Eye (tissue), 1 donor: ENCODE results near the gene RABL6.
"Not testable (repeated sequence)": the region's sequence is repeated elsewhere in the genome, so short reads cannot be mapped to it uniquely, and the experiment has no call there.

Experiments
- DNase-seq: peaks from one replicate; pipeline ENCODE4 v3.0.0-alpha.2; 2015

The RABL6 gene

DNA sequence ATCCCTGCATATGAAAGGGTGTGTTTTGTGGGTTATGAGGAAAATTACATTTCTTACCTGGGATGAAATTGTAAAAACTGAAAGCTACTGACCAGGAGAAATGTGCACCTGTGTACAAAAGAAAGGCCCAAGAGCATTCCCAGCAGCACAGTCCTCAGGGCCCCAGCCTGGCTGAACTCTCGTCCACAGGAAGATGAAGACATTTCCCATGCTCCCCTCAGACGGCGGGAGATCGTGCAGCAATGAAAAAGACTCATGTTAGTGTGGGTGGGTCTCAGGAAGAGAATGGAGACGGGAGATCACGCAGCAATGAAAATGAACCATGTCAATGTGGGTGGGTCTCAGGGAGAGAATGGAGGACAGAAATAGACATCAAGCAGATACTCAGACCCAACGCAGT, 30.8 kb upstream of the RABL6 start:
- DNase-seq, result no peak

DNA sequence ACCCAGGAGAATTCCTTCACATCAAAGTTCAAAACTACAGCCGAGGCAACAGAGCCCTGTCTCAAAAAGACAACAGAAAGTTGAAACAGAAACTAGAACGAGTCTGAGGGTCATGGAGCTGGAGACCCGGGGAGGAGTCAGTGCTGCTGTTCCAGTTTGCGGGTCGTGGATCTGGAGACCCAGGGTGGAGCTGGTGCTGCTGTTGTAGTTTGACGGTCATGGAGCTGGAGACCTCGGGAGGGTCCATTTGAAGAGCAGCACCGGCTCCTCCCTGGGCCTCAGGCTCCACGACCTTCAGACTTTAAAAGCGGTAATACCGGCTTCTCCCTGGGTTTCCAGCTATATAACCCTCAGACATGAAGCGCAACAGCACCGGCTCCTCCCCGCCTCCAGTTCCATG, 30.4 kb upstream of the RABL6 start:
- no peak for DNase-seq

GRCh38 chr9:136779808-136780207, 27.9 kb upstream of the RABL6 start:
- DNase-seq, result no peak

- DNase-seq, result no peak
These were observed 25.3 kb upstream of the RABL6 start for GRCh38 chr9:136782452-136782851.

DNA sequence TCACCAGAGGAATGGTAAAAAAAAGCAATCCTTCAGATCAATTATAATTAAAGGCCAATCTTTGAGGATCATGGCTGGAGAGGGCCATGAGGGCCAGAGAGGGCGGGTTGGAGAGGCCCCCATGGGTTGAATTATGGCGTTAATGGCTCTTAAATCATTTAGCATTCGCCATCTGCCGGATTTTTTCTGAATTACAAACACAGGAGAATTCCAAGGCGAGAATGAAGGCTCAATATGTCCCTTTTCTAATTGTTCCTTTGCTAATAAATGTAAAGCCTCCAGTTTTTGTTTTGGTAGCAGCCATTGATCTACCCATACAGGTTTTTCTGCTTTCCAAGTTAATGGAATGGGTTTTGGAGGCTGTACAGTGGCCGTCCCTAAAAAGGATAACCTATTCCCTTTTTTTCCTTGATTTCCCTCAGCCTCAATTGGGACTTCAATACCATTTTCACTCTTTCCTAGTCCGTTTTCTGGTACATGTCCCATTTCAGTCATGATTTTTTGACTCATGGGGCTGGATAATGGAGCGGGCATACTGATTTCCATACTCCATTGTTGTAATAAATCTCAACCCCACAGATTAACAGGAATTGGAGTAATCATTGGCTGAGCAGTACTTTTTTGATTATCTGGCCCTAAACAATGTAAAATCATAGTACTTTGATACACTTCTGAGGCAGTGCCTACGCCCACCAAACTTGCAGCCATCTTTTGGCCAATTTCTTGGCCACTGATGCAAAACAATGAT, 23.3 kb upstream of the RABL6 start:
- DNase-seq, result peak; percentile 51

DNA sequence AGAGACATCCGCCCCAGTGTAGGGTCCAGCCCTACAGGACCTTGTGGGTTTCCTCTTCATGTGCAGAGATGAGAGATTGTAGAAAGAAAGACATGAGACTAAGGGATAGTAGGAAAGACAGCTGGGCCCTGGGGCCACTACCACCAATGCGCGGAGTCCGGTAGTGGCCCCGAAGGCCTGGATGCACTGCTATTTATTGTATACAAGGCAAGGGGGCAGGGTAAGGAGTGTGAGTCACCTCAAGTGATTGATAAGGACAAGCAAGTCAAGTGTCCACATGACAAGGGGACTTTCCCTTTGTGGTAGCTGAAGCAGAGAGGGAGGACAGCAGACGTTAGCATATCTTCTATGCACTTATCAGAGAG, 22.8 kb upstream of the RABL6 start:
- DNase-seq, result no peak

DNA sequence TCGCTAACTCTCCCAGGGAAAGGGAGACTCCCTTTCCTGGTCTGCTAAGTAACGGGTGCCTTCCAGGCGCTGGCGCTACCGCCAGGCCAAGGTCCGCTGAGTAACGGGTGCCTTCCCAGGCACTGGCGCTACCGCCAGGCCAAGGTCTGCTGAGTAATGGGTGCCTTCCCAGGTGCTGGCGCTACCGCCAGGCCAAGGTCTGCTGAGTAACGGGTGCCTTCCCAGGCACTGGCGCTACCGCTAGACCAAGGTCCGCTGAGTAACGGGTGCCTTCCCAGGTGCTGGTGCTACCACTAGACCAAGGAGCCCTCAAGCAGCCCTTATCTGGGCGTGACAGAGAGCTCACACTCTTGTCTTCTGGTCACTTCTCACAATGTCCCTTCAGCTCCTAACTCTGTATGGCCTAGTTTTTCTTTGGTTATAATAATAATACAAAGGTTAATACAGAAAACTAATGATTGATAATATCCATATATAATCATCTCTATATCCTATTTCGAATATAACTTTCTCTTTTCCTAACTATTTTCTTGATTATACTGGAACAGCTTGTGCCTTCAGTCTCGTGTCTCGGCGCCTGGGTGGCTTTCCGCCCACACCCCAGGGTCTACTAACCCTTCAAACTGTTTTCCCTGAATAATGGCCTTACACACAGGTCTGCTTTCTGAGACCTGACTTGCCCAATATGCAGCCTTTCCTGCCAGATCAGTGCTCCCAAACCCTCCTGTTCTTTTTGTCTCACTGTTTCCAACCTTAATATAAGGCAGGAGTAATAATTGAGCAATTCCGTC, 22.0 kb upstream of the RABL6 start:
- DNase-seq, result not testable (repeated sequence)

DNA sequence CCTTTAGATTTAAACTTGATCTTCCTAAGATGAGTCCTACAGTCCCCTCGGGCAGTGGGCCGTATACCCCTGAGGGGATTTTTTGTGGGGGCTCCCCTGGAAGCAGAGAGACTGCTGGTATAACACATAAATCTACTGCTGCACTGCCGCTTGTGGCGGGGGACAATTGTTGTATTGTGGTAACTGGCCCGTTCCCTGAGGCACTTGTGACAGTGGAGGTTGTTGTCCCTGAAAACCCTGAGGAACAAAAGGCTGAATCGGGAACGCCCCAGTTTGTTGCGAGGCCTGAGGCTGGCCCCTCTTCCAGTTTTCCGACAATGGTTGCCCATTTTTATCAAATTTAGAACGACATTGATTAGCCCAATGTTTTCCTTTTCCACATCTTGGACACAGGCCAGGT, 21.3 kb upstream of the RABL6 start:
- no peak for DNase-seq

DNA sequence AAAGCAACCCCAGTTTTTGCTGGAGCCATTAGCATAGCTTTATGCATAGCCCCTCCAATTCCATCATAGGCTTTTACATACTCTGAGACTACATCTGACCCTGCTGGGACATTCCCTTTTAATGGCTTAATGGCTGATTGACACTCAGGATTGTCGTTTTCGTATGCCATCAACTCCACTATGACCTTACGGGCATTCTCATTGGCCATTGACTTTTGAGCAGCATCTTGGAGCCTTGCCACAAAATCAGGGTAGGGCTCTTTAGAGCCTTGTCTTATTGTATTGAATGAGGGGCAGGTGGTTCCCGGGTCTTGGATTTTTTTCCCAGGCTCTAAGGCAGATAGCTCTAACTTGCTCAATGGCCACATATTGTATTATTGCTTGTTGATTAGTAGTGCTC, 20.8 kb upstream of the RABL6 start:
- DNase-seq, result not testable (repeated sequence)

GRCh38 chr9:136787690-136788400, 19.9 kb upstream of the RABL6 start:
- DNase-seq, result peak; percentile 94

DNA sequence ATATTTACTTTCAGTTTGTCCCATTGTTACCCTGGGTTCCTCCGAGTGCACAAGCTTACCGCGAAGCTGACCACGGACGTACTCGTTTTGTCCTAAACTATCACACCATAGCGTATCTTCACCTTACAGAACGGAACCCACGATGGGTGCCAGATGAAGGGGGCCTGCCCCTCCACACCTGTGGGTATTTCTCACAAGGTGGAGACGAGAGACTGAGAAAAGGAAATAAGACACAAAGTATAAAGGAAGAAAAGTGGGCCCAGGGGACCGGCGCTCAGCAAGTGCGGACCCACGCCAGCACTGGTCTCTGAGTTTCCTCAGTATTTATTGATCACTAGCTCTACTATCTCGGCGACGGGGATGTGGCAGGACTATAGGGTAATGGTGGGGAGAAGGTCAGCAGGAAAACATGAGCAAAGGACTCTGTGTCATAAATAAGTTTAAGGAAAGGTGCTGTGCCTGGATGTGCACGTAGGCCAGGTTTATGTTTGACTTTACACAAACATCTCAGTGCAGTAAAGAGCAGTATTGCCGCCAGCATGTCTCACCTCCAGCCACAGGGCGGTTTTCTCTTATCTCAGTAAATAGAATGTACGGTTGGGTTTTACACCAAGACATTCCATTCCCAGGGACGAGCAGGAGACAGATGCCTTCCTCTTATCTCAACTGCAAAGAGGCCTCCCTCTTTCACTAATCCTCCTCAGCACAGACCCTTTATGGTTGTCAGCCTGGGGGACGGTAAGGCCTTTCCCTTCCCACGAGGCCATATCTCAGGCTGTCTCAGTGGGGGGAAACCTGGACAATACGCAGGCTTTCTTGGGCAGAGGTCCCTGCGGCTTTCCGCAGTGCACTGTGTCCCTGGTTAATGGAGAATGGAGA, 18.9 kb upstream of the RABL6 start:
- DNase-seq, result not testable (repeated sequence)

DNA sequence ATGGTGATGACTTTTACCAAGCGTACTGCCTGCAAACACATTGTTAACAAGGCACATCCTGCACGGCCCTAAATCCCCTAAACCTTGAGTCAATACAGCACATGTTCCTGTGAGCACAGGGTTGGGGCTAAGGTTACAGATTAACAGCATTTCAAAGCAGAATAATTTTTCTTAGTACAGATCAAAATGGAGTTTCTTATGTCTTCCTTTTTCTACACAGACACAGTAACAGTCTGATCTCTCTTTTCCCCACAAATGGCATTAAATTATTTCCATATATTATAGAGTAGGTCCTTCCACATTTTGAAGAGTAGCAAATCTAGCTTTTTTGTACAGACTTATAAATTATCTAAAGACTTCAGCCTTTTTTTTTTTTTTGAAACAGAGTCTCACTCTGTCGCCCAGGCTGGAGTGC, 18.2 kb upstream of the RABL6 start:
- DNase-seq, result no peak

- peak; percentile 100 for DNase-seq
These were observed 16.9 kb upstream of the RABL6 start, which contains the start of gene TMEM141 for GRCh38 chr9:136790640-136791515. Gene TMEM141 (plus strand): TSS chr9:136791344. CDS start chr9:136791371, 27 bp downstream.

DNA sequence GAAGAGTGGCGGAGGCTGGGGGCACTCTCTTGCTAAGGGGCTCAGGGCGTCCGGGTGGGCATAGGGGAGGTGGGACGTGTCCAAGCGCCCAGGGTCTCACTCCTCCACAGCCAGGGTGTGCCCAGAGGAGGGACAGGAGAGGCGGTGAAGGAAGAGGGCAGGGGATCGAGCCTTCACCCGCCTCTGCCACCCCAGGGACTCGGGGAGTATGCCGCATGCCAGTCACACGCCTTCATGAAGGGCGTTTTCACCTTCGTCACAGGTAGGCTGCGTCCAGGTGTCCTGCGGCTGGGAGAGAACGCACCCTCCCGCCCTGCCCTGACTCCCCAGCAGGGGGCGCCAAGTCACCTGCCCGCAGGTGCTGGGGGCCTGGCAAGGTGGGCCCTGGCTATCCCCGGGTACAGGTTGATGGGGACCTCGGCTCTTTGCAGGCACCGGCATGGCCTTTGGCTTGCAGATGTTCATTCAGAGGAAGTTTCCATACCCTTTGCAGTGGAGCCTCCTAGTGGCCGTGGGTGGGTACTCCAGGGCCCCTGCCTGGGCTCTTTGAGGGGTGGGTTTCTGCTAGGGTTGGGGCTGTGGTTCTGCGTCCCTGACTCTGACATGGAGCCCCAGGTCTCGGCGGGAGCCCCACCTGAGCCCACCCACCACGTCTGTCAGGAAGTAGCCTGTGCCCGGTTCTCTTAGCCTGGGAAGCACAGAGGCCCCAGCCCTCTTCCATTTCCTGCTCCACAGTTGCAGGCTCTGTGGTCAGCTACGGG, 16.1 kb upstream of the RABL6 start:
- DNase-seq, result peak; percentile 55

DNA sequence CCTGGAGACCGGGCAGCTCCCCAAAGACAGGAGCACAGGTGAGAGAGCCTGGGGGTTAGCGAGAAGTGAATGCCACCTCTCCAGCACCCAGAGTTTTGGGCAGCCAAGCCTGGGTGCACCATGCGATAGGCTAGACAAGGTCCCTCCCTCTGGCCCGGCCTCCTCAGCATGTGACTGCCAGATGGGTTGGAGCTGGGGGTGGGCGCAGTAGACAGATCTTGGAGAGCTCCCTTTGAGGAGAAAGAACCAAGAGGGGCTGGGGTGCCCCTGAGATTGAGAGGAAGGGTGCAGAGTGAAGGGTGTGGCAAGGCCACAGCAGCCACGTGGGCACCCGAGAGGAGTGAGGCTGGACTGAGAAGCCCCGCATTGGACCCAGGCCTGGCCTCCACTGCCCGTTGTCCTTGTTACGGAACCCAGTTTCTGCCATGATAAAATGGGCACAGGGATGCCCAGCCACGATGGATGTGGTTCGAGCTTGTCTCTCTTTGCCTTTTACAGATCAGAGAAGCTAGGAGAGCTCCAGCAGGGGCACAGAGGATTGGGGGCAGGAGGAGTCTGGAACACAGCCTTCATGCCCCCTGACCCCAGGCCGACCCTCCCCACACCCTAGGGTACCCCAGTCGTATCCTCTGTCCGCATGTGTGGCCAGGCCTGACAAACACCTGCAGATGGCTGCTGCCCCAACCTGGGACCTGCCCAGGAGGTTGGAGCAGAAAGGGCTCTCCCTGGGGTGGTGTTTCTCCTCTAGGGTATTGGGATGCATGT, 15.2 kb upstream of the RABL6 start:
- DNase-seq, result no peak

DNA sequence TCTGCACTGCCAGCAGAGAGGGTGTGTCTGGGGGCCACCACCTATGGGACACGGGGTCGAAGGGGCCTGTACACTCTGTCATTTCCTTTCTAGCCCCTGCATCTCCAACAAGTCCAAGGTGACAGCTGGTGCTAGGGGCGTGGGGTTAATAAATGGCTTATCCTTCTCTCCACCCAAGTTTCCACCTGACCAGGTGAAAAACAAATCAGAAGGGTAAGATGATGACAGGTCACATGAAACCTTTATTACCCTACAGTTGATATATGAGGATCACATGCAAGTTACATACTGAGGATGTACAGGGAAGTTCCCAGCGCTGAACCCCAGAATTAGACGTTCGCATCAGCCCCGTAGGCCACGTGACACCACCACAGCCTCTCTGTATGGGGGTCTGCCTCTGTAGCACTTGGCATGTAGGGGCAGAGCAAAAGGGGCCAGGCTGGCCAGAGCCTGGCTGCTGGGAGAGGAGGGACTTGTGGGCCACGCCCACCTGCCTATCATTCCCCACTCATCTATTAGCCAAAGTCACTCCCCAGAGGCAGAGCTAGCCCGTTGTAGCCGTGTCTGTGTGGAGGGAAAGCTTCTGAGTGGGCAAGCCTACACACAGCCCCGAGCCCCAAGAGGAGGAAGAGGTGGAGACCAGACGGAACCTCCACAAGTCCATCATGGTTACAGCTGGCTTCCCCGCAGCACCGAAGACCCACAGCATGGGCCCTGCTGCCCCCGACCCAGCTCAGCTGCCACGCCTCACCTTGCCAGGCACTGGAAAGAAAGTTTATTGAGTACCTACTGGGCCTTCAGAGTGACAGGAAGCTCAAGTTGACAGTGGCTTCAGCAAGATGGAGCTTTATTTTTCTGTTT, 14.4 kb upstream of the RABL6 start:
- no peak for DNase-seq

DNA sequence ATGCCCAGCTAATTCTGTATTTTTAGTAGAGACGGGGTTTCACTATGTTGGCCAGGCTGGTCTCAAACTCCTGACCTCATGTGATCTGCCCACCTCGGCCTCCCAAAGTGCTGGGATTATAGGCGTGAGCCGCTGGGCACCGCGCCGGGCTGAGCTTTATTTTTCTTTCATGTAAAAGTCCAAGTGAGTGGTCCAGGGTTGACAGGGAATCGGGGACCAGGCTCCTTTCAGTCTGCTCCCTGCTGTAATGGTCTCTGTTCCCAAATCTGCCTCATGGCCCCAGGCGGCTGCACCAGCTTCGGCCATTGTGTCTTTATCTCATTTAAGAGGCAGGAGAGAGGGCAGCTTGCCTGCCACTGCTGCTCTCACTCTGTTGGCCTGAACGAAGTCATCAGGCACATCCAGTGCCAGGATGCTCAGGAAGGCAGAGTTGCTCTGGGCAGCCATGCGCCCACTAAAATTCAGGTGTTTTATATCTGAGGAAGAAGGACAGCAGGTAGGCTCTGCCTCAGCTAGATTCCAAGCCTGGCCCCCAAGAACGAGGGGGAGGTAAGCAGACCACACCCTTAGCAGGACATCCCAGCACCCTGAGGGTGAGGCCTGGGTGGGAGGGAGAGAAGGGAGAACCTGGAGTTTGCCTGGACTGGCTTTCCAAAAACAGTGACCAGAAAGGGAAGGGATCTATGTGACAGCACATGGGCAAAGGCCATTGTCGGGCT, 13.3 kb upstream of the RABL6 start:
- no peak for DNase-seq

GRCh38 chr9:136795000-136795348, 12.8 kb upstream of the RABL6 start:
- DNase-seq, result no peak
